GM23338 (cell line): ENCODE measurements around the gene YOD1. TPM values are rescaled to one million over a fixed set of nuclear protein-coding genes. Genes with fewer than 3 reads are reported as not detected.

Source experiments
- ATAC-seq: fragments of 200-7000 bp; cut with Tn5 transposase; 3 replicates; pipeline ENCODE4 v1.9.1; 2020
- DNase-seq: peaks from one replicate; pipeline ENCODE4 v3.0.0-alpha.2; 2015; ENCODE audit warnings: low spot score
- H2AFZ ChIP-seq: fragments of 200-600 bp; sonication (generic); 2 replicates; pipeline ENCODE4 v1.8.0; 2016; ENCODE audit warnings: antibody characterized with exemption, mild to moderate bottlenecking, moderate library complexity
- H3F3A ChIP-seq: fragments of 200-600 bp; sonication (generic); replicated peaks from 2 replicates; pipeline ENCODE4 v1.8.0; 2017; ENCODE audit warnings: antibody characterized with exemption, mixed run types, low read depth
- H3K27ac ChIP-seq: fragments of 200-600 bp; sonication (generic); 2 replicates; pipeline ENCODE4 v1.6.1; 2016; ENCODE audit warnings: low read depth
- H3K27me3 ChIP-seq: fragments of 200-600 bp; sonication (generic); 2 replicates; pipeline ENCODE4 v1.8.0; 2016; ENCODE audit warnings: mild to moderate bottlenecking, mixed run types, moderate library complexity; ENCODE audit not compliant: insufficient read depth
- H3K36me3 ChIP-seq: fragments of 200-600 bp; sonication (generic); 2 replicates; pipeline ENCODE4 v1.8.0; 2016; ENCODE audit warnings: mild to moderate bottlenecking; ENCODE audit not compliant: insufficient read depth
- H3K4me1 ChIP-seq: fragments of 200-600 bp; sonication (generic); 2 replicates; pipeline ENCODE4 v1.8.0; 2016; ENCODE audit warnings: mild to moderate bottlenecking, moderate library complexity; ENCODE audit not compliant: insufficient read depth
- H3K4me2 ChIP-seq: fragments of 200-600 bp; sonication (generic); 2 replicates; pipeline ENCODE4 v1.7.1; 2017; ENCODE audit warnings: mixed run types
- H3K4me3 ChIP-seq: fragments of 200-600 bp; sonication (generic); 2 replicates; pipeline ENCODE4 v1.6.1; 2016; ENCODE audit warnings: mixed run types
- H3K79me2 ChIP-seq: fragments of 200-600 bp; sonication (generic); replicated peaks from 2 replicates; pipeline ENCODE4 v1.8.0; 2017; ENCODE audit warnings: mild to moderate bottlenecking; ENCODE audit not compliant: insufficient read depth
- H3K9me2 ChIP-seq: fragments of 200-600 bp; sonication (generic); 2 replicates; pipeline ENCODE4 v1.8.0; 2017; ENCODE audit not compliant: insufficient read depth
- H4K20me1 ChIP-seq: fragments of 200-600 bp; sonication (generic); replicated peaks from 2 replicates; pipeline ENCODE4 v1.8.0; 2017; ENCODE audit warnings: mild to moderate bottlenecking; ENCODE audit not compliant: insufficient read depth
- H3K27ac Mint-ChIP-seq: 2 replicates; pipeline ENCODE4 v1.8.0; 2020; ENCODE audit warnings: inconsistent platforms, mild to moderate bottlenecking, moderate library complexity, mixed read lengths
- H3K27me3 Mint-ChIP-seq: 3 replicates; pipeline ENCODE4 v1.8.0; 2022; ENCODE audit warnings: low read depth, mild to moderate bottlenecking, moderate library complexity, mixed read lengths, inconsistent platforms; ENCODE audit not compliant: insufficient read depth, poor library complexity
- H3K36me3 Mint-ChIP-seq: 3 replicates; pipeline ENCODE4 v1.8.0; 2021; ENCODE audit warnings: low read depth, mild to moderate bottlenecking, inconsistent platforms, moderate library complexity, mixed read lengths
- H3K4me1 Mint-ChIP-seq: 3 replicates; pipeline ENCODE4 v1.8.0; 2020; ENCODE audit warnings: mild to moderate bottlenecking, inconsistent platforms, mixed read lengths
- H3K4me3 Mint-ChIP-seq: 3 replicates; pipeline ENCODE4 v1.8.0; 2021; ENCODE audit warnings: moderate library complexity, mild to moderate bottlenecking, inconsistent platforms, mixed read lengths
- H3K9me3 Mint-ChIP-seq: 3 replicates; pipeline ENCODE4 v1.8.0; 2020; ENCODE audit warnings: moderate library complexity, mild to moderate bottlenecking, inconsistent platforms, mixed read lengths
- CREB1 ChIP-seq: fragments of 250-450 bp; sonication (Bioruptor Pico); IDR thresholded peaks from 2 replicates; pipeline ENCODE4 v1.5.0; 2020; ENCODE audit warnings: low read depth, mild to moderate bottlenecking, moderate library complexity
- CTCF ChIP-seq, 2 experiments: fragments of 200-600 bp in 1 of 2; sonication (generic) in 1 of 2; conservative IDR thresholded peaks; 2 replicates each; pipeline versions ENCODE4 v1.5.1 to v1.6.1; 2016 to 2017; ENCODE audit warnings: antibody characterized with exemption in 2 of 2, low read depth in 2 of 2, mild to moderate bottlenecking in 2 of 2, moderate library complexity in 1 of 2
- EZH2phosphoT487 ChIP-seq: fragments of 200-600 bp; sonication (generic); IDR thresholded peaks from one replicate; pipeline ENCODE4 v1.8.1; 2018; ENCODE audit warnings: antibody characterized with exemption; ENCODE audit not compliant: unreplicated experiment
- JUNB ChIP-seq: IDR thresholded peaks from one replicate; pipeline ENCODE4 v1.6.1; 2016; ENCODE audit warnings: antibody characterized with exemption; ENCODE audit not compliant: unreplicated experiment
- ZNF331 ChIP-seq: fragments of 250-450 bp; sonication (Bioruptor Pico); IDR thresholded peaks from 2 replicates; pipeline ENCODE4 v1.5.0; 2020; ENCODE audit warnings: low read depth, mild to moderate bottlenecking, moderate library complexity
- ZNF462 ChIP-seq: fragments of 250-450 bp; sonication (Bioruptor Pico); IDR thresholded peaks from 2 replicates; pipeline ENCODE4 v1.5.0; 2020; ENCODE audit warnings: mild to moderate bottlenecking, moderate library complexity
- polyA plus RNA-seq: library from polyadenylated mRNA; unstranded; fragments of >200 nt; fragmentation: Nextera tagmentation; extraction: Ambion mirVana; gene quantifications from 2 replicates; pipeline ENCODE4 v1.2.1, GENCODE V29; 2016
- total RNA-seq: library from RNA; depleted of rRNA; stranded (reverse); fragments of >200 nt; shearing (Covaris generic); gene quantifications from 2 replicates; pipeline ENCODE4 v1.2.3, GENCODE V29; 2014

The YOD1 gene
- total and polyA plus RNA-seq, 2 experiments from 2014 or later: 4.6 to 21.9 TPM

DNA sequence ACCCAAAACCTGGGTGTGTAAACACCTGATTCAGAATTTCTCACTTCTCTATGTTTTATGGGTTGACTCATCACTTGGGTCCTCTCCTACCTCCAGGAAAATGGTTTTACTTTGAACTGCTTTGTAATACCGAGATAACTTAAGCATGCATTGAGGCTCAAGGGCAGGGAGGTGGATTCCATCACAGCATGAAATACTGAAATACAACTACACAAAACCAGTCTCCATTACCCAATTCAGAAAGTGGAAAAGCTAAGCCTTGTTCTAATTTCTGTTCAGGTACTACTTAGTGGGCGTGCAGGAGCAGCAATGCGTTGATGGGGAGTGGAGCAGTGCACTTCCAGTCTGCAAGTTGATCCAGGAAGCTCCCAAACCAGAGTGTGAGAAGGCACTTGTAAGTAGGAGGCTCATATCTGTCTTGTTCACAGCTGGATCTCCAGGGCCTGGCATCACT, 46.9 kb upstream of the YOD1 start:
- H3K9me2 ChIP-seq: no peaks in the 10 kb centered on the region; the same call in 1 of the 2 replicates
- no peaks in the 10 kb centered on the region for H4K20me1 ChIP-seq
- H3K4me3 ChIP-seq: no peak overlapping the region
- H3K4me2 ChIP-seq: no peak overlapping the region
- H3K4me1 Mint-ChIP-seq: no peaks in the 10 kb centered on the region
- H3K4me3 Mint-ChIP-seq: no peak overlapping the region
- no peaks in the 10 kb centered on the region for H3F3A ChIP-seq
- no peak overlapping the region for H2AFZ ChIP-seq
- no peaks in the 10 kb centered on the region; the same call in 1 of the 2 replicates for H3K36me3 ChIP-seq
- no peak overlapping the region for H3K27ac ChIP-seq
- no peak overlapping the region for H3K27ac Mint-ChIP-seq
- ATAC-seq (no peak), DNase-seq (no peak)
- H3K36me3 Mint-ChIP-seq: peaks cover 14% of the 10 kb centered on the region
- no peaks in the 10 kb centered on the region for H3K27me3 Mint-ChIP-seq
- no peaks in the 10 kb centered on the region for H3K27me3 ChIP-seq
- H3K79me2 ChIP-seq: no peaks in the 10 kb centered on the region
- H3K9me3 Mint-ChIP-seq: peaks cover 31% of the 10 kb centered on the region
- H3K4me1 ChIP-seq: no peaks in the 10 kb centered on the region
- TF ChIP-seq CREB1 (CRISPR knock-in tag) (no peak), JUNB (no peak), ZNF462 (CRISPR knock-in tag) (no peak), ZNF331 (CRISPR knock-in tag) (no peak), EZH2phosphoT487 (no peak), CTCF (conservative IDR thresholded peaks at IDR 0.05; ENCODE audit: low read depth in 2 of 2) (no peak)
